Urinary bladder (tissue), 4 donors: ENCODE results near the gene CHCHD10. TPM values are rescaled to one million over a fixed set of nuclear protein-coding genes. Genes with fewer than 3 reads are reported as not detected.

Experiments used
- DNase-seq: peaks from one replicate; pipeline ENCODE4 v3.0.0-alpha.2; 2015; ENCODE audit errors: extremely low spot score
- H3K27ac ChIP-seq: one replicate; pipeline ENCODE4 v1.5.1; 2013; ENCODE audit warnings: low read depth, mild to moderate bottlenecking, moderate library complexity
- H3K36me3 ChIP-seq: one replicate; pipeline ENCODE4 v1.6.1; 2013; ENCODE audit warnings: mild to moderate bottlenecking, moderate library complexity; ENCODE audit not compliant: insufficient read depth
- H3K4me1 ChIP-seq: one replicate; pipeline ENCODE4 v1.6.1; 2013; ENCODE audit warnings: mild to moderate bottlenecking, moderate library complexity; ENCODE audit not compliant: insufficient read depth
- H3K4me3 ChIP-seq: one replicate; pipeline ENCODE4 v1.5.1; 2013; ENCODE audit warnings: low read depth, low read length
- WGBS: extraction: QIAGEN DNeasy Blood & Tissue Kit; methylation state at CpG from one replicate; pipeline ENCODE4 v1.1.7; 2013; 5-methylcytosine and 5-hydroxymethylcytosine counted together
- polyA plus RNA-seq: library from polyadenylated mRNA; stranded (reverse); fragments of 200-250 nt; gene quantifications from one replicate; pipeline ENCODE4 v1.2.3, GENCODE V29; 2013
- total RNA-seq: library from RNA; depleted of rRNA; stranded (reverse); fragments of >200 nt; gene quantifications from one replicate; pipeline ENCODE4 v1.2.3, GENCODE V29; 2014
- donor health status: healthy with polysubstance abuse.
- donor health status: healthy.

The CHCHD10 gene
- total and polyA plus RNA-seq, 2 donors: 3.6 to 69.8 TPM

GRCh38 chr22:23782703-23783102 lies 14.9 kb upstream of the CHCHD10 start:
- Histone ChIP-seq H3K4me3 (no peak overlapping the region), H3K36me3 (no peaks in the 10 kb centered on the region), H3K27ac (no peak overlapping the region), H3K4me1 (peaks cover 4% of the 10 kb centered on the region)
- no peak for DNase-seq
- 97% methylated on average over 1 of the region's 1 CpG for WGBS

- H3K4me3 ChIP-seq: no peak overlapping the region
- DNase-seq: no peak
- H3K4me1 ChIP-seq: peaks cover 3% of the 10 kb centered on the region
- WGBS: 91% methylated on average over 16 of the region's 16 CpGs
- no peak overlapping the region for H3K27ac ChIP-seq
- H3K36me3 ChIP-seq: no peaks in the 10 kb centered on the region
These were observed 14.5 kb upstream of the CHCHD10 start for GRCh38 chr22:23782252-23782651.

GRCh38 chr22:23781511-23782183 lies 13.9 kb upstream of the CHCHD10 start:
- no peaks in the 10 kb centered on the region for H3K36me3 ChIP-seq
- H3K27ac ChIP-seq: no peak overlapping the region
- H3K4me3 ChIP-seq: no peak overlapping the region
- H3K4me1 ChIP-seq: peaks cover 3% of the 10 kb centered on the region
- no peak for DNase-seq
- 65% methylated on average over 14 of the region's 14 CpGs for whole genome bisulfite sequencing

DNA sequence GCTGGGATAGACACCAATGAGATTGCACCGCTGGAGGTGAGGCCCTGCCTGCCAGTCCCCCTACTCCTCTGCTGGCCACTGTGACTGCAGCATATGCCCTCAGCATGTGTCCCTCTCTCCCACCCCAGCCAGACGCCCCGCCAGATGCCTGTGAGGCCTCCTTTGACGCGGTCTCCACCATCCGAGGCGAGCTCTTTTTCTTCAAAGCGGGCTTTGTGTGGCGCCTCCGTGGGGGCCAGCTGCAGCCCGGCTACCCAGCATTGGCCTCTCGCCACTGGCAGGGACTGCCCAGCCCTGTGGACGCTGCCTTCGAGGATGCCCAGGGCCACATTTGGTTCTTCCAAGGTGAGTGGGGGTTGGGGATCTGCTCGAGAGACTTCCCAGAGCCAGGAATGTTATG lies 13.3 kb upstream of the CHCHD10 start:
- H3K36me3 ChIP-seq: no peaks in the 10 kb centered on the region
- no peak for DNase-seq
- 85% methylated on average over 15 of the region's 15 CpGs for WGBS
- no peak overlapping the region for H3K27ac ChIP-seq
- H3K4me3 ChIP-seq: no peak overlapping the region
- no peaks in the 10 kb centered on the region for H3K4me1 ChIP-seq

- Histone ChIP-seq H3K4me1 (no peaks in the 10 kb centered on the region), H3K4me3 (no peak overlapping the region), H3K36me3 (no peaks in the 10 kb centered on the region), H3K27ac (no peak overlapping the region)
- DNase-seq: no peak
- 93% methylated on average over 20 of the region's 20 CpGs for WGBS
These were observed 12.5 kb upstream of the CHCHD10 start for GRCh38 chr22:23780146-23780748.

DNA sequence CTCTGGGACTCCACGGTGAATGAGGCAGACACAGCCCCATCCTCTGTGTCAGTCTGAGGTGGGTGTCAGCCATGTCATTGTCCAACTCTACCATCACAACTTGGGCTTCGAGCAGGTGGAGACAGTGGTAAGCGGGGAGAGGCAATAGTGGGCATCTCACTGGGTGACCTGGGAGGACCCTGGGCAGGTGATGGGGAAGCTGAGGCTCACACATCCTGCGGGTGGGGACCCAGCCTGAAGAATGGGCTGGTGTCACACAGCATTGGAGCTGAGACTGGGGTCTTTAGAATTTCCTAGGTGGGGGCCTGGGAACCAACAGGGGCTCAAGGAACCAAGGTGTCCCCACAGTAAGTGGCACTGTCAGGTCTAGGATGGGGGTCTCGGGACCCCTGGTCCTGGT lies 12.0 kb upstream of the CHCHD10 start:
- DNase-seq: no peak
- Histone ChIP-seq H3K36me3 (no peaks in the 10 kb centered on the region), H3K27ac (no peak overlapping the region), H3K4me3 (no peak overlapping the region), H3K4me1 (no peaks in the 10 kb centered on the region)
- WGBS: 94% methylated on average over 5 of the region's 5 CpGs

GRCh38 chr22:23779083-23779482 lies 11.3 kb upstream of the CHCHD10 start:
- no peaks in the 10 kb centered on the region for H3K4me1 ChIP-seq
- DNase-seq: no peak
- no peak overlapping the region for H3K27ac ChIP-seq
- H3K36me3 ChIP-seq: no peaks in the 10 kb centered on the region
- 92% methylated on average over 16 of the region's 16 CpGs for WGBS
- H3K4me3 ChIP-seq: no peak overlapping the region

DNA sequence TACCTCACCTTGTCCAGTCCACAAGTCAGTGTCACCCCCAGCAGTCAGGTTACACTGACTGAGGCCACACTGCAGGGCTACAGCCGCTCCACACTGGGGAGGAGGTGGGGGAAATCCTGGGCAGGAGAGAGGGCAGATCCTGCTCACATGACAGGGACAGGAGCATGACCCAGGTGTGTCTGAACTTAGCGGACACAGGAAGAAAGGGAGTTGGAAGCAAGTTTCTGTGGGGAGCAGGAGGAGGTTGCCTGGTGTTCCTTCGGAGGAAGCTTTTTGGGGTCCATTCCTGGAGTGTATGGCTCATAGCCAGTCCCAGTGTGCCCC lies 10.8 kb upstream of the CHCHD10 start:
- Histone ChIP-seq H3K36me3 (no peaks in the 10 kb centered on the region), H3K27ac (no peak overlapping the region), H3K4me1 (no peaks in the 10 kb centered on the region), H3K4me3 (no peak overlapping the region)
- DNase-seq: no peak
- WGBS: 90% methylated on average over 3 of the region's 3 CpGs

DNA sequence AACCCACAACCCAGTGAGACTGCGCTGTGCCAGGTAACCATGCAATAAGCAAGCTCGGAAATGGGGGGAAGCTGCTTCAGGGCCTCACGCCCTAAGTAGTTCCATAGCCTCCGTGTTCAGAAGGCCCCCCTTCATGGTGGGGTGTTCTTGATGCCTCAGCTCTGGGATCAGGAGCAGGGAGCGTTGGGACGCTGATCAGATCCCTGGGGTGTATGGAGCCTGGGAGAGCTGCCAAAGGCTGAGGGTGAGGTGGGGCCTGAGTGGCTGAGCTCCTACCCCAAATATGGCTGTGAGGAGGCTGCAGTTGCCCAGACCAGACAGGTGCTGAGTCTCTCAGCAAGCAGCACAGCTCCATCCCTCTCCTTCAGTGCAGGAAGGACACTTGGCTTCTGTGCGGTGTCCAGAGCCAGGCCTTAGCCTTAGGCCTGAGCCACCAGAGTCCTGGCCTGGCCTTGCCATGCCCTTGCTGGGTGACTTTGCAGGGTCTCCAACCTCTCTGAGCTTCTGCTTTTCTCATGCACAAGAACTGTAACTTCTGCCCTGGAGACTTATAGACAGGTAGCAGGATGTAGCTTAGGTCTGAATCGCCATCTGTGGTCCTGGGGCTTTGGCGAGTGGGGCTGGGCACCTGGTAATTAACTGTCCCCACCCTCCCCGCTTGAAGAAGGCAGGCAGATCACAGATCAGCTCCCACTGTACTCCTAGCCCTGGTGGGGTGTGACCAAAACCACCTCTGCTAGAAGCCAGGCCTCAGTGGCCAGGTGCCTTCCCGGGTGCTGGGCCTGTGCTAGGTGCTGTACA lies 10.2 kb upstream of the CHCHD10 start:
- no peak for DNase-seq
- H3K36me3 ChIP-seq: no peaks in the 10 kb centered on the region
- no peak overlapping the region for H3K27ac ChIP-seq
- H3K4me1 ChIP-seq: no peaks in the 10 kb centered on the region
- H3K4me3 ChIP-seq: no peak overlapping the region
- WGBS: 69% methylated on average over 11 of the region's 11 CpGs

GRCh38 chr22:23775779-23776375 lies 8.1 kb upstream of the CHCHD10 start:
- no peak overlapping the region for H3K4me3 ChIP-seq
- no peaks in the 10 kb centered on the region for H3K4me1 ChIP-seq
- H3K36me3 ChIP-seq: no peaks in the 10 kb centered on the region
- H3K27ac ChIP-seq: no peak overlapping the region
- WGBS: 85% methylated on average over 3 of the region's 3 CpGs
- no peak for DNase-seq

GRCh38 chr22:23774922-23775436 lies 7.2 kb upstream of the CHCHD10 start:
- H3K27ac ChIP-seq: no peak overlapping the region
- H3K4me3 ChIP-seq: no peak overlapping the region
- no peaks in the 10 kb centered on the region for H3K4me1 ChIP-seq
- DNase-seq: no peak
- 71% methylated on average over 2 of the region's 2 CpGs for WGBS
- H3K36me3 ChIP-seq: no peaks in the 10 kb centered on the region

GRCh38 chr22:23774114-23774921 lies 6.5 kb upstream of the CHCHD10 start:
- no peaks in the 10 kb centered on the region for H3K36me3 ChIP-seq
- no peak overlapping the region for H3K4me3 ChIP-seq
- 50% methylated on average over 12 of the region's 12 CpGs for WGBS
- H3K27ac ChIP-seq: no peak overlapping the region
- H3K4me1 ChIP-seq: no peaks in the 10 kb centered on the region
- no peak for DNase-seq

GRCh38 chr22:23773483-23774113 lies 5.8 kb upstream of the CHCHD10 start:
- DNase-seq: no peak
- Histone ChIP-seq H3K36me3 (no peaks in the 10 kb centered on the region), H3K4me3 (no peak overlapping the region), H3K27ac (no peak overlapping the region), H3K4me1 (no peaks in the 10 kb centered on the region)
- WGBS: 64% methylated on average over 7 of the region's 7 CpGs
